ENCODE data around the gene PANX3. TPM values are rescaled to one million over a fixed set of nuclear protein-coding genes. Genes with fewer than 3 reads are reported as not detected.
A peak's percentile ranks its signal among the peaks of the same experiment; 100 is the strongest.

The PANX3 gene
- total and polyA plus RNA-seq, 2 of the 4 experiments (the other 2 are of a cell fraction): not detected

GRCh38 chr11:124633355-124633754 lies 22.1 kb downstream of the PANX3 start:
- intact Hi-C loops (cut with micrococcal nuclease): no loop called here
- no peaks in the 10 kb centered on the region for H4K20me1 ChIP-seq (ENCODE audit: insufficient read depth, low read length)
- dilution Hi-C loops (cut with HindIII; ENCODE audit: low sequenced_read_pairs, unreplicated experiment): no loop called here

More at GRCh38 chr11:124633355-124633754, 22.1 kb downstream of the PANX3 start:
- Histone ChIP-seq H3K79me1 (ENCODE audit: low read depth in 1 of 2, low read length in 2 of 2) (peaks cover 4 to 7% of the 10 kb centered on the region in 2 experiments; a peak in 3 of 4 replicates), H2BK5ac (ENCODE audit: low read depth, low read length, poor library complexity, severe bottlenecking) (no peak overlapping the region), H3K18ac (ENCODE audit: low read depth, low read length) (no peak overlapping the region), H2BK20ac (ENCODE audit: low read depth, low read length) (no peak overlapping the region), H3K14ac (replicated peaks; ENCODE audit: low read depth, low read length) (no peak overlapping the region), H2BK15ac (ENCODE audit: low read depth, low read length) (no peak overlapping the region), H3K36me3 (ENCODE audit: control insufficient read depth, insufficient read depth, low read length) (peaks cover 37% of the 10 kb centered on the region), H3K9ac (ENCODE audit: low read depth, low read length) (no peak overlapping the region), H2BK120ac (ENCODE audit: low read depth, low read length) (no peak overlapping the region), H4K5ac (ENCODE audit: low read depth, low read length) (no peak overlapping the region), H2AK9ac (replicated peaks; ENCODE audit: low read depth, low read length, poor library complexity) (no peak overlapping the region), H4K91ac (ENCODE audit: insufficient read depth, low read depth, low read length) (no peak overlapping the region), H3K4ac (ENCODE audit: low read depth, low read length) (no peak overlapping the region), H2AFZ (replicated peaks; ENCODE audit: low read length, poor library complexity) (no peak overlapping the region), H3K27me3 (ENCODE audit: control insufficient read depth, insufficient read depth, low read length) (no peaks in the 10 kb centered on the region), H3K27ac (ENCODE audit: insufficient read depth, low read length) (no peak overlapping the region), H3K9me3 (ENCODE audit: control insufficient read depth, insufficient read depth, low read length) (no peaks in the 10 kb centered on the region), H2AK5ac (ENCODE audit: low read depth, low read length) (no peak overlapping the region), H3K9me1 (ENCODE audit: insufficient read depth, low read length) (no peaks in the 10 kb centered on the region), H3K23ac (ENCODE audit: low read depth, low read length) (no peak overlapping the region), H4K8ac (ENCODE audit: low read depth in 2 of 2, low read length in 2 of 2) (no peak overlapping the region), H3K4me3 (ENCODE audit: insufficient read depth, low read depth, low read length) (no peak overlapping the region), H3K4me2 (ENCODE audit: low read depth, low read length) (no peak overlapping the region), H3K56ac (ENCODE audit: extremely low read depth, insufficient read depth, low read length) (no peak overlapping the region), H3K4me1 (ENCODE audit: control insufficient read depth, insufficient read depth, low read length) (no peaks in the 10 kb centered on the region)
- BruUV-seq (replicated peaks): no TSS peak
- ChIA-PET CTCF (interaction anchor here (1.1 kb wide), 2 partner anchors 10 to 11 kb away, joined by 3 to 10 read pairs; no protein-coding TSS in a partner anchor), POLR2A (ENCODE audit: unreplicated experiment) (no interaction called here)
- peak; percentile 18; the same call in 1 of the 2 replicates for TF ChIP-seq RAD21 (IDR thresholded peaks at IDR 0.05; ENCODE audit: low read length)
- TF ChIP-seq USF2 (IDR thresholded peaks at IDR 0.05; ENCODE audit: low read depth, low read length): no peak
- TF ChIP-seq MXI1 (IDR thresholded peaks at IDR 0.05; ENCODE audit: borderline replicate concordance, low read depth, low read length): no peak
- TF ChIP-seq RCOR1 (IDR thresholded peaks at IDR 0.05; ENCODE audit: insufficient replicate concordance, low read length): no peak
- 0 out of 2 replicates have a peak, but pooled peaks have one; percentile 7 for TF ChIP-seq SMC3 (IDR thresholded peaks at IDR 0.05; ENCODE audit: low read depth, low read length)
- TF ChIP-seq BHLHE40 (IDR thresholded peaks at IDR 0.05; ENCODE audit: low read depth, low read length): no peak
- TF ChIP-seq CEBPB (IDR thresholded peaks at IDR 0.05; ENCODE audit: low read depth, low read length): no peak
- no peak for TF ChIP-seq FOS (IDR thresholded peaks at IDR 0.05; ENCODE audit: low read depth, low read length)
- peak; percentile 32 for TF ChIP-seq CTCF (conservative IDR thresholded peaks at IDR 0.05; ENCODE audit: low read depth, low read length)
- TF ChIP-seq MAFK (IDR thresholded peaks at IDR 0.05; ENCODE audit: low read depth, low read length): no peak
- ATAC-seq (ENCODE audit: low read depth) (peak; percentile 85), DNase-seq (peak; percentile 17)
- in situ Hi-C loops (cut with MboI; ENCODE audit: low sequenced_read_pairs): loop anchor here (25.0 kb wide), 1 partner anchor 954 kb away; the partner anchor contains the start of gene STT3A
- no CpG with 5 or more reads among the region's 1 CpG for WGBS, 2 experiments (ENCODE audit: extremely low coverage in 2 of 2, insufficient read length in 1 of 2)
